ENCODE measurements around the gene KHDC3L. TPM values are rescaled to one million over a fixed set of nuclear protein-coding genes. Genes with fewer than 3 reads are reported as not detected.

The KHDC3L gene
- total RNA-seq = not detected
- polyA plus RNA-seq = not detected
- long read RNA-seq, donor 1 = 0 reads
- long read RNA-seq, donor 2 = 0 reads

- 85 to 94% (median 92%) methylated on average over 23 of the region's 23 CpGs for WGBS, 3 donors
- DNase-seq = no peak
- intact Hi-C loops (cut with DNase I) = no loop called here
- no peak for TF ChIP-seq CTCF (IDR thresholded peaks at IDR 0.05)
- no peaks in the 10 kb centered on the region for H3K36me3 ChIP-seq (ENCODE audit: insufficient read depth in 1 of 2, low read depth in 1 of 2)
- H3K27me3 ChIP-seq (ENCODE audit: insufficient read depth in 3 of 3, low read length in 2 of 3) = no peaks in the 10 kb centered on the region
- no peak within 1 kb of the TSS for H3K27ac ChIP-seq
- H3K9me3 ChIP-seq = no peaks in the 10 kb centered on the region
- no peaks in the 10 kb centered on the region for H3K4me1 ChIP-seq
- H3K4me3 ChIP-seq = no peak within 1 kb of the TSS
- ATAC-seq = no peak
Observed at GRCh38 chr6:73362358-73362757, at the start of gene KHDC3L. Gene KHDC3L (plus strand): TSS chr6:73362658. CDS start chr6:73362730, 72 bp downstream.

- DNase-seq (no peak), ATAC-seq (no peak)
- H3K4me1 ChIP-seq = peaks cover 6% of the 10 kb centered on the region
- H3K27ac ChIP-seq = no peak overlapping the region
- peak overlapping the region; percentile 34 for H3K4me3 ChIP-seq
- TF ChIP-seq CTCF (IDR thresholded peaks at IDR 0.05) = no peak
- intact Hi-C loops (cut with DNase I) = no loop called here
- H3K27me3 ChIP-seq (ENCODE audit: insufficient read depth in 3 of 3, low read length in 2 of 3) = peaks cover 0 to 36% (median 4%) of the 10 kb centered on the region in 3 donors
- WGBS, 3 donors = 15 to 16% (median 15%) methylated on average over 59 to 61 of the region's 61 CpGs
- H3K36me3 ChIP-seq (ENCODE audit: insufficient read depth in 1 of 2, low read depth in 1 of 2) = no peaks in the 10 kb centered on the region
- H3K9me3 ChIP-seq = peaks cover 5% of the 10 kb centered on the region
Observed at GRCh38 chr6:73314577-73315492, 47.6 kb upstream of the KHDC3L start.

GRCh38 chr6:73323323-73323722, 39.1 kb upstream of the KHDC3L start:
- intact Hi-C loops (cut with DNase I) = loop anchor here in 1 of 2 donors (10.0 kb wide), 1 partner anchor 909 kb away; no protein-coding TSS in a partner anchor
- Histone ChIP-seq H3K36me3 (ENCODE audit: insufficient read depth in 1 of 2, low read depth in 1 of 2) (no peaks in the 10 kb centered on the region), H3K9me3 (peaks cover 3% of the 10 kb centered on the region), H3K27ac (no peak overlapping the region), H3K4me1 (no peaks in the 10 kb centered on the region), H3K4me3 (no peak overlapping the region), H3K27me3 (ENCODE audit: insufficient read depth in 3 of 3, low read length in 2 of 3) (no peaks in the 10 kb centered on the region)
- ATAC-seq (no peak), DNase-seq (no peak)
- no peak for TF ChIP-seq CTCF (IDR thresholded peaks at IDR 0.05)
- WGBS, 3 donors = 84 to 90% (median 84%) methylated on average over 2 of the region's 2 CpGs

- TF ChIP-seq CTCF (IDR thresholded peaks at IDR 0.05) = no peak
- Histone ChIP-seq H3K4me1 (no peaks in the 10 kb centered on the region), H3K4me3 (no peak overlapping the region), H3K9me3 (no peaks in the 10 kb centered on the region), H3K36me3 (ENCODE audit: insufficient read depth in 1 of 2, low read depth in 1 of 2) (no peaks in the 10 kb centered on the region), H3K27ac (no peak overlapping the region), H3K27me3 (ENCODE audit: insufficient read depth in 3 of 3, low read length in 2 of 3) (no peaks in the 10 kb centered on the region)
- ATAC-seq (no peak), DNase-seq (no peak)
- 90 to 94% (median 91%) methylated on average over 3 of the region's 3 CpGs for WGBS, 3 donors
- intact Hi-C loops (cut with DNase I) = loop anchor here in 1 of 2 donors (5.0 to 10.0 kb wide), 2 partner anchors 38 to 911 kb away; no protein-coding TSS in a partner anchor
Observed at GRCh38 chr6:73325656-73326055, 36.8 kb upstream of the KHDC3L start.

All from psoas muscle (tissue), 8 donors.